Activated effector memory CD4-positive, alpha-beta T cell treated with anti-CD3 and anti-CD28 coated beads, Interleukin-2, amount 50 U/mL, for 16 hours (primary cell): ENCODE results near the gene PNPO.
A peak's percentile ranks its signal among the peaks of the same experiment; 100 is the strongest.
"Not testable (repeated sequence)": the region's sequence is repeated elsewhere in the genome, so short reads cannot be mapped to it uniquely, and the experiment has no call there.

Source experiments
- DNase-seq: peaks from one replicate; pipeline ENCODE4 v3.0.0-alpha.2; 2020

The PNPO gene

GRCh38 chr17:47918991-47919390 lies 22.4 kb upstream of the PNPO start:
- DNase-seq, result no peak

- DNase-seq, result not testable (repeated sequence)
These were observed 21.5 kb upstream of the PNPO start for GRCh38 chr17:47919889-47920288.

DNA sequence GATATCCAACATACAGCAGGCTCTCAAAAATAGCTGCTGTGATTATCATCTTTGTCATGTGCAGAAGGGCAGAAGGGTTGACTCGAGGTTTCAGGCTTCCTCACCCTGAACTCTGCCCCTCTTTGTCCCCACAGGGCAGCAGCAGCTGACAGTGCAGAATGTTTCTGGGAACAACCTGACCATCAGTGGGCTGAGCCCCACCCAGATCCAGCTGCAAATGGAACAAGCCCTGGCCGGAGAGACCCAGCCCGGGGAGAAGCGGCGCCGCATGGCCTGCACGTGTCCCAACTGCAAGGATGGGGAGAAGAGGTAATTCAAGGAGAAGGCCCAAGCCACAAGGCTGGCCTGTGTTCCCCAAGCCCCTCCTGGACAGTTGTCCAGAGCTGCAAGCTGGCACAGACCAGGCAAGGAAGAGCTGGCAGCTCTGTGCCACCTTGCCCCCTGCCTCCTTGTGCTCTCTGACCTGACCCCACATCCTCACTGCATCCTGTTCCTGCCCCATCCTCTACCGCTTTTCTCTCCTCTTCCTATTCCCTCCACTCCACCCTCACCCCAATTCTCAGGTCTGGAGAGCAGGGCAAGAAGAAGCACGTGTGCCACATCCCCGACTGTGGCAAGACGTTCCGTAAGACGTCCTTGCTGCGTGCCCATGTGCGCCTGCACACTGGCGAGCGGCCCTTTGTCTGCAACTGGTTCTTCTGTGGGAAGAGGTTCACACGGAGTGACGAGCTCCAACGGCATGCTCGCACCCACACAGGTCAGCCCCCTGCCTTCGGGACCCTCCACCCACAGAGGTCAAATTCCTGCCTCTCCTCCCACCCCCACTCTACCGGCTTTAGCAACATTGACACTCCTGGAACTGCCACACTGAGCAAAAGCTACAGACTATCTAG lies 16.3 kb upstream of the PNPO start:
- DNase-seq, result no peak

DNA sequence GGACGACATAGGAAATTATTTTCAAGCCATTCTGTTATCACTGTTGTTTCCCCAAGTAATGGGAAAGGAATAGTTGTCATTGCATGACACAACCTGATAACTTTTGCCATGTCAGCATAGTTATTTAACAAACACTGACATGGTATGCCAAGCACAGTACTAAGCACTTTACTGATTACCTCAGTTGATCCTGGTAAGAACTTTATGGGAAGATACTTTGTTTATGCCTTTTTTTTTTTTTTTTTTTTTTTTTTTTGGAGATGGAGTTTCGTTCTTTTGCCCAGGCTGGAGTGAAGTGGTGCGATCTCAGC lies 15.7 kb upstream of the PNPO start:
- DNase-seq, result no peak

DNA sequence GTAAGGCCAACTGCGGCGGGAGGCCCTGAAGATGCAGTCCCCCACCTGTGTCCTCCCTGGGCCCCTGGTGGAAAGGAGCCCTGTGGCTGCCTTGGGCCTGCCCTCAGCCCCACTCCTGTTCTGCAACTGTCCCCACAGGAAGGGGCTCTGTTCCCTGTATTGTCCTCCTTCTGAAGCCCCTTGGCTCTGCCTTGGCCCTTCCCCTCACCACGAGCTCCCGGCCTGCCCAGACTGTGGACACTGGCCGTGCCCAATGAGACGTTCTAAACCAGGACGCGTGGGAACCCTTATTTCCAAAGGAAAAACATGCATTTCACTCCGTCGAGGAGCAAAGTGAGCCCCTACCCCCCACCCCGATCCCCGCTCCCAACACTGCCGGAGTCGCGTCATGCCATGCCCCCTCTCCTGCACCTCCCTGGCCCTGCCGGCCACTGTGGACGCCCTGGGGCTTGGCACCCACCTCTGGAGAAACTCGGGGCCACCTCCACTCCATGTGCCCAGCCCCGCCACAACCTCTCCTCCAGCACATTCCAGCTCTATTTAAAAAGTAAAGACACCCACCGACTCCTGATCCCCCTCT lies 13.5 kb upstream of the PNPO start:
- no peak for DNase-seq

- no peak for DNase-seq
These were observed 13.0 kb upstream of the PNPO start for GRCh38 chr17:47928415-47928814.

GRCh38 chr17:47929218-47930000 lies 12.0 kb upstream of the PNPO start:
- DNase-seq, result no peak

DNA sequence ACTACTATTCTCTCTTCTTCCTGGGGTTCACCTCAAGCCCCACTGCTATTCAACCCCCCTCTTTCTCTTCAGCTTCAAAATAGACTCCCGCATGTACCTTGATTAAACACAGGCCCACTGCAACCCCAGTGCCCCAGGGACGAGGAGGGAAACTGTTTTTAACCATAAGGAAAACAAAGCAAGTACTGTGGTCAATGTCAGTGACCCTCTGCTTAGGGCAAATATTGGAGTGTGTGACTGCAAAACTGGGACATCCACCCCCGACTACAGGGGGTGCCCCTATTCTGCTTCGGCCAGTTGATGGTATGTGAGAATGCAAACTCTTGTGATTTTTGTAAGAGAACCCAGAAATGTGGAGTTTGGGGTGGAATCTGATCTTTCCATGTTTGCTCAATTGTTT lies 9.5 kb upstream of the PNPO start:
- DNase-seq, result no peak

GRCh38 chr17:47934856-47935255 lies 6.5 kb upstream of the PNPO start:
- no peak for DNase-seq

DNA sequence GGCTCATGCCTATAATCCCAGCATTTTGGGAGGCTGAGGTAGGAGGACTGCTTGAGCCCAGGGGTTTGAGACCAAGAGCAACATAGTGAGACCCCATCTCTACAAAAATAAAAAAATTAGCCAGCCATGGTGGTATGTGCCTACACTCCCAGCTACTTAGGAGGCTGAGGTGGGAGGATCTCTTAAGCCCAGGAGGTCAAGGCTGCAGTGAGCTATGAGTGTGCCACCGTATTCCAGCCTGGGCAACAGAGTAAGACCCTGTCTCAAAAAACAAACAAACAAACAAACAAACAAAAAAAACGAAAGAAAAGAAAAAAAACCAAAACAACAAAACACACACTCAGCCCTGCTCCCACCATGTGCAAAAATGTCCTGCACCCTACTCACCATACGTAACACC lies 5.9 kb upstream of the PNPO start:
- DNase-seq, result not testable (repeated sequence)

DNA sequence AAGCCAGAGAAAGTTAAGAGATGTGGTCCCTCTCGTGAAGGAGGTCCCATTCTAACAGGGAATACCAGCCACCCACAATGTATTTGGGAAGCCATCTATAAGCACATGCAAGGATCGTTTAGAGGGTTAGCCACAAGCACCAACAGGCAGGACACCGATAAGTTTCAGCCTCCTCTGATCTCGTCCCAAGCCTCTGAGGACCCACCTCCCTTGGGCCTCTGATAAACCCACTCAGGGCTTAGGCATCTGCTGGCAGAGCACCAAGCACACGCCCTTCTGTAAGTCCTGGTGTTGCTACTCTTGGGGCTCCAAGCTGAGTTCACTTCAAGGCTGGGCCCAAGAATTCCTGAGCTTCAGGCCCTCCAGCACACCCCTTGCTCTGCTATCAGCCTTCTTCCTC lies 5.4 kb upstream of the PNPO start:
- DNase-seq, result no peak

DNA sequence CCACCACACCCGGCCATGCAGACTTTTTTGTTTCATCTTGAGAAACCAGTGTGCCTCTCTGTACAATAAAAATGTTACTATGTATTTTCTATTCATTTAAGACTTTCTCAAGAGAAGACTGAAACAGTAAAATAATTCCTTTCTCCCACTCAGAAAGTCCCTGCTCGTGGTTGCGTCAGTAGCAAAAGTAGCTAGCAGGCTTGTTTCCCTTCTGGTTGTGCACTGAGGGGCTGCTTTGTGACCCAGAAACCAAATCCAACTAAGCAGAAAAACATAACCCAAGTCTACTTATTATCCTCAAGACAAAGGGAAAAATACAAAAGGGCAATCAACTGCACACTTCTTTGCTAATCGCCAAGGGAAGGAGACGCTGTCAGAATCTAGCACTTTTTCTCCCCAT lies 3.4 kb upstream of the PNPO start:
- no peak for DNase-seq

DNA sequence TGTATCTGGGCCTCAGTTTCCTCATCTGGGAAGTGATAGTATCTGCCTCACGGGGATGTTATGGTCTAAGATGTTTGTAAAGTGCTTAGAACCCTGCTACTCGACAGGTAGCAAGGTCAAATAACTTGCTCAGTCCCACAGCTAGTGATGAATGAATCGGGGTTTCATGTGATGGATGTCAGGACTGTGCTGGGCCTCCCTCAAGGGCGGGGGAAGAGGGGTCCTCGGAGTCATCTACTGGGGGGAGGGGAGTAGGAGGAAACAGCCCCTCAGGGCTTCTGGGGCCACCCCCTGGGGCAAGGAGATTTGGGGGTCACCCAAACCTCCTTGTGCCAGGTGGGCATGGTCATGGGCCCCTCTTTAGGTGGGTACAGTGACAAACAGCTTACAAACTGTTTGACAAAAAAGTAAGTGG lies 732 bp downstream of the PNPO start:
- DNase-seq, result peak; percentile 65

DNA sequence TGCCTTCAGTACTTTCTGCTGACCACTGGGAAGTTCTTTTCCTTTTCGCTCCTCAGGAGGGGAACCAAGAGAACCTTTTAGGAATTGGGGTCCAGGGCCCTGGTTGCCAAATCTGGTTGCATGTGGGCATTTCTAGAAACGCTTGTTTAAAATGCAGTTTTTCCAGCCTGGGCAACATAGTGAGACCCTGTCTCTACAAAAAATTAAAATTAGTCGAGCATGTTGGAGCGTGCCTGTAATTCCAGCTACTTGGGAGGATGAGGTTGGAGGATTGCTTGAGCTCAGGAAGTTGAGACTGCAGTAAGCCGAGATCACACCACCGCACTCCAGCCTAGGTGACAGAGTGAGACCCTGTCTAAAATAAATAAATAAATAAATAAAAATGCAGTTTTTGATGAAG lies 1.2 kb downstream of the PNPO start:
- no peak for DNase-seq

- no peak for DNase-seq
These were observed 3.7 kb downstream of the PNPO start for GRCh38 chr17:47945080-47945479.

GRCh38 chr17:47945529-47946508 lies 4.4 kb downstream of the PNPO start:
- DNase-seq, result no peak

DNA sequence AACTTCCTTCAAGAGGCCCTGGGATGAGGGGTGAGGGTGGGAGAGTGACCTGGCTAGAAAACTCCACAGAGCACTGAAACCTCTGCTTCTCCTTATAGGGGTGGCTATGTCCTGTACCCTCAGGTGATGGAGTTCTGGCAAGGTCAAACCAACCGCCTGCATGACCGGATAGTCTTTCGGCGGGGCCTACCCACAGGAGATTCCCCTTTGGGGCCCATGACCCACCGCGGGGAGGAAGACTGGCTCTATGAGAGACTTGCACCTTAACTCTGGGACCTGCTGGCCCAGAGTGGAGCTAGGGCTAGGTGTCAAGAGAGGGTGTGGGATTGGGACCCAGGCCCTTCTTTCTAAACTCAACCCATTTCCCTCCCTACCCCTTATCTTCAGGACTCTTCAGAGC lies 5.1 kb downstream of the PNPO start:
- no peak for DNase-seq

DNA sequence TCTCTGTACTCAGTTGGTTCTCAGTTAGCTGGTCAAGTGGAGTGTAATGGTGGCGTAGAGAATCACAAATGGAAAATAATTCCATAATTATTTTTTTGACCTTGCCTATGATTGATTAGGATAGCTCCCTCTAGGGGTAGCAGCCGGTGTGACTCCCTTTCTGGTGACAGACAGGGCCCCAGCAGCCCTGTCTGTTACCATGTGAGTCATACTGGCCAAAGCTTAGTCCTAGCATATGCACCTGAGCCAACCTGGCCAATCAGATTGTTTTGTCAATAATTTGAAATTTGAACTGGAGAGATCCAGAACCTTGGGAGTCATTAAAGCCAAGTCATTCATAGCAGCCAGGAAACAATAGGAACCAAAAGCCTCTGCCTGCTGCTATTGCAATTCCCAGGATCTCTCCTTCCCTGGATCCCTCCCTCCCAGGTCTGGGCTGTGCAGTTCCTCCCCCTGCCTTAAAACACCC lies 5.6 kb downstream of the PNPO start:
- peak; percentile 90 for DNase-seq

DNA sequence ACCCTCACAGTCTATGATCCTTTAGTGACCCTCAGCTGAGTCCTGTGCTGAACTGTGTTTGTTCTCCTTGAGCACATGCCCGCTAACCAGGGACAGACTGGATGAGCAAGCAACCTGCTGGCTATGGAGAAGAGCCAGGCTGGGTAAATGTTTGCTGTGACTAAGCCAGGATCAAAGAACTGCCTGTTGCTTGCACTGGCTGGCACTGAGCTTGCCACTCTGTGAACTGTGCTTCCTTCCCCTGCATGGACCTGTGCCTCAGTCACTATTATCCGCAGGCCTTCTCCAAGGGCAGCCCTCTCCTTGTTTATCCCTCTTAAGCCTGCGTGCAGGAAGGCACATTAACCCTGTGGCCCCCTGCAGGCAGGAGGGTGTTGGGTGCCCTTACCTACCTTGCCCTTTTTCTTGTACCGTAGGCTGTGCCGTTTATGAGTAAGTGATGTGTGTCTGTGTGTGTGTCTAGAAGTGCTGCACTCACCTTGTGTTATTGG lies 7.4 kb downstream of the PNPO start:
- no peak for DNase-seq

GRCh38 chr17:47949197-47949759 lies 7.9 kb downstream of the PNPO start:
- peak; percentile 93 for DNase-seq

DNA sequence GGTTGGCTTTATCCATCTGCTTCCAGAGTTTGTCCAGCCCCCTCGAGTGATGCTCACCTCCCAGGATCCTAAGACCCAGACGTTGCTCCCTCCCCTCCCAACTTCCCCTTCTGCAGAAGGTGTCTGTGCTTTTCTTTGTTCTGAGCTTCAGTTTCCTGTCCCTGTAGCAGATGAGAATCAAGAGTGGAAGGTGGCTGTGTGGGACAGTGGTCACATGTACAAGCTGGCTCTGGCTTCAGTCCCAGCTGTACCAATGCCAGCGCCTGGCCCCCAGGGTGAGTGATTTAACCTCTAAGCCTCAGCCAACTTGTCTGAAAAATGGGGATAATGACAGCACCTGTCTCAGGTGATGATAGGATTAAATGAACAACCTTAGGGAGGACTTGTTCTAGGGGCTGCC lies 8.6 kb downstream of the PNPO start:
- DNase-seq, result no peak

DNA sequence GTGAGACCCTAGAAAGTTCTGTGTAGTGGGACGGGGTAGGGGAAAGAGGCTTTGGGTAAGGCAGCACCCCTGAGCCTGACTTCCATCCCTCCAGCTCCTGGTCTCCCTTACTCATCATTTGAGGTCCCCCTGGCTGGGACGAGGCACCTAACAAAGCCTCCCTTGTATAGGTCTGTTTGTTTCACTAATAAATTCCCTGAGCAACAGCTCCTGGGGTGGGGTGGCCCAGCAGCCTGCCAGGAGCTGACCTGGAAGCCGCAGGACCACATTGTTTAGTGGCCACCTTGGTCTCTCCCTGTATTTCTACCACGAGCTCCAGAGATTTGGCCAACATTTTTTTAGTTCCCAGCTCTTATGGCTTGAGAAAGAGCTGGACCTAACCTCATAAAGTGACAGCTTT lies 9.1 kb downstream of the PNPO start:
- DNase-seq, result no peak
